DND-41 (cell line): ENCODE measurements around the gene FAM193A.
"Not testable (repeated sequence)": the region's sequence is repeated elsewhere in the genome, so short reads cannot be mapped to it uniquely, and the experiment has no call there.

Experiments used
- ATAC-seq: fragments of 200-7000 bp; cut with Tn5 transposase; 3 replicates; pipeline ENCODE4 v1.9.1; 2021; ENCODE audit warnings: low read depth; ENCODE audit not compliant: insufficient read depth
- DNase-seq: peaks from one replicate; pipeline ENCODE4 v3.0.0-alpha.2; 2020
- H2AFZ ChIP-seq: 2 replicates; pipeline ENCODE4 v1.6.0; 2012; ENCODE audit warnings: low read depth, low read length
- H3K27ac ChIP-seq: 2 replicates; pipeline ENCODE4 v1.5.1; 2012; ENCODE audit warnings: low read length, inconsistent platforms
- H3K27me3 ChIP-seq: fragments of 200-600 bp; sonication (generic); 2 replicates; pipeline ENCODE4 v1.6.0; 2012; ENCODE audit warnings: low read length, mild to moderate bottlenecking, inconsistent platforms; ENCODE audit not compliant: insufficient read depth, poor library complexity
- H3K36me3 ChIP-seq: 2 replicates; pipeline ENCODE4 v1.5.1; 2012; ENCODE audit warnings: low read length, inconsistent platforms; ENCODE audit not compliant: insufficient read depth
- H3K4me1 ChIP-seq: 2 replicates; pipeline ENCODE4 v1.5.1; 2012; ENCODE audit warnings: mild to moderate bottlenecking, low read length; ENCODE audit not compliant: insufficient read depth
- H3K4me2 ChIP-seq: 2 replicates; pipeline ENCODE4 v1.6.0; 2012; ENCODE audit warnings: mild to moderate bottlenecking, moderate library complexity, low read length, inconsistent platforms; ENCODE audit not compliant: insufficient read depth
- H3K4me3 ChIP-seq, 2 experiments: fragments of 200-600 bp in 1 of 2; shearing (Covaris generic) in 1 of 2; 2 replicates each; pipeline ENCODE4 v1.5.1; 2012 to 2016; ENCODE audit warnings: inconsistent platforms in 2 of 2, low read length in 2 of 2, mild to moderate bottlenecking in 2 of 2, low read depth in 1 of 2, moderate library complexity in 1 of 2
- H3K79me2 ChIP-seq: 2 replicates; pipeline ENCODE4 v1.6.0; 2012; ENCODE audit warnings: low read length, inconsistent platforms; ENCODE audit not compliant: insufficient read depth
- H3K9ac ChIP-seq: 2 replicates; pipeline ENCODE4 v1.6.0; 2012; ENCODE audit warnings: low read depth, mild to moderate bottlenecking, inconsistent platforms, low read length, moderate library complexity
- H3K9me3 ChIP-seq: 2 replicates; pipeline ENCODE4 v1.5.1; 2012; ENCODE audit warnings: low read length, moderate library complexity, mild to moderate bottlenecking, inconsistent platforms; ENCODE audit not compliant: insufficient read depth, severe bottlenecking
- H4K20me1 ChIP-seq: 2 replicates; pipeline ENCODE4 v1.6.0; 2012; ENCODE audit warnings: low read length; ENCODE audit not compliant: insufficient read depth
- CTCF ChIP-seq: IDR thresholded peaks from 2 replicates; pipeline ENCODE4 v1.5.1; 2012; ENCODE audit warnings: borderline replicate concordance, low read length, moderate library complexity, mild to moderate bottlenecking; ENCODE audit not compliant: poor library complexity, severe bottlenecking; ENCODE audit errors: extremely low read depth
- EZH2 ChIP-seq: IDR thresholded peaks from 3 replicates; pipeline ENCODE4 v1.6.1; 2012; ENCODE audit warnings: borderline replicate concordance, low read depth, mild to moderate bottlenecking, moderate library complexity, low read length, inconsistent platforms; ENCODE audit not compliant: severe bottlenecking

Gene FAM193A

GRCh38 chr4:2615821-2616220, 79.4 kb downstream of the FAM193A start:
- H2AFZ ChIP-seq, result no peak overlapping the region
- no peak overlapping the region for H3K4me2 ChIP-seq
- no peak overlapping the region for H3K4me3 ChIP-seq
- H4K20me1 ChIP-seq, result peaks cover 44% of the 10 kb centered on the region
- H3K9me3 ChIP-seq, result no peaks in the 10 kb centered on the region
- no peaks in the 10 kb centered on the region for H3K27me3 ChIP-seq
- H3K4me1 ChIP-seq, result no peaks in the 10 kb centered on the region
- DNase-seq (no peak), ATAC-seq (no peak)
- H3K27ac ChIP-seq, result no peak overlapping the region
- no peak for TF ChIP-seq EZH2
- no peak for TF ChIP-seq CTCF
- no peaks in the 10 kb centered on the region for H3K36me3 ChIP-seq
- H3K9ac ChIP-seq, result no peak overlapping the region
- H3K79me2 ChIP-seq, result peaks cover 97% of the 10 kb centered on the region

- DNase-seq (no peak), ATAC-seq (no peak)
- Histone ChIP-seq H3K9ac (no peak overlapping the region), H3K27ac (no peak overlapping the region), H3K27me3 (no peaks in the 10 kb centered on the region), H3K9me3 (no peaks in the 10 kb centered on the region), H3K79me2 (peaks cover 97% of the 10 kb centered on the region), H4K20me1 (peaks cover 54% of the 10 kb centered on the region), H3K4me3 (no peak overlapping the region), H3K4me1 (no peaks in the 10 kb centered on the region), H3K4me2 (no peak overlapping the region), H3K36me3 (no peaks in the 10 kb centered on the region), H2AFZ (no peak overlapping the region)
- no peak for TF ChIP-seq CTCF
- no peak for TF ChIP-seq EZH2
Measured at GRCh38 chr4:2617955-2618354, 81.5 kb downstream of the FAM193A start.

GRCh38 chr4:2618729-2619128, 82.3 kb downstream of the FAM193A start:
- H3K9me3 ChIP-seq, H3K27me3 ChIP-seq, H3K9ac ChIP-seq, DNase-seq, H2AFZ ChIP-seq, H3K4me2 ChIP-seq, ATAC-seq, H3K4me1 ChIP-seq, H3K36me3 ChIP-seq, H3K4me3 ChIP-seq, H3K27ac ChIP-seq: not testable (repeated sequence)
- Histone ChIP-seq H3K79me2 (peaks cover 97% of the 10 kb centered on the region), H4K20me1 (peaks cover 55% of the 10 kb centered on the region)

GRCh38 chr4:2619459-2619858, 83.0 kb downstream of the FAM193A start:
- H3K27me3 ChIP-seq, result no peaks in the 10 kb centered on the region
- no peak overlapping the region for H3K9ac ChIP-seq
- H3K27ac ChIP-seq, result no peak overlapping the region
- ATAC-seq (no peak), DNase-seq (no peak)
- TF ChIP-seq EZH2 (no peak), CTCF (no peak)
- H3K79me2 ChIP-seq, result peaks cover 97% of the 10 kb centered on the region
- H2AFZ ChIP-seq, result no peak overlapping the region
- no peaks in the 10 kb centered on the region for H3K4me1 ChIP-seq
- no peak overlapping the region for H3K4me2 ChIP-seq
- no peaks in the 10 kb centered on the region for H3K36me3 ChIP-seq
- peaks cover 59% of the 10 kb centered on the region for H4K20me1 ChIP-seq
- no peaks in the 10 kb centered on the region for H3K9me3 ChIP-seq
- no peak overlapping the region for H3K4me3 ChIP-seq
